ENCODE data around the gene ARID4B. TPM values are rescaled to one million over a fixed set of nuclear protein-coding genes. Genes with fewer than 3 reads are reported as not detected.

ARID4B gene
- total RNA-seq, 1 experiment from 2014 or later: 34.0 TPM

GRCh38 chr1:235277709-235278108, 50.3 kb downstream of the ARID4B start:
- H3K79me1 ChIP-seq (ENCODE audit: insufficient read depth, low read depth, low read length, poor library complexity, severe bottlenecking): peaks cover 4% of the 10 kb centered on the region
- H2BK12ac ChIP-seq (ENCODE audit: insufficient read length, low read depth, low read length): no peak overlapping the region
- H4K8ac ChIP-seq (replicated peaks; ENCODE audit: insufficient read length, low read depth, low read length): no peak overlapping the region
- no peak overlapping the region for H3K14ac ChIP-seq (ENCODE audit: insufficient read depth, low read length)
- Mint-ChIP-seq H3K27ac (peak overlapping the region in 1 of 3 experiments; percentile 22; a peak in 1 of 7 replicates), H3K4me1 (peaks cover 45 to 59% of the 10 kb centered on the region in 2 experiments), H3K36me3 (ENCODE audit: insufficient read depth in 1 of 3, low read depth in 3 of 3) (no peaks in the 10 kb centered on the region; a peak in 2 of 7 replicates), H3K27me3 (ENCODE audit: low read depth) (no peaks in the 10 kb centered on the region), H3K9me3 (no peaks in the 10 kb centered on the region), H3K4me3 (no peak overlapping the region)
- H3K4me1 ChIP-seq (ENCODE audit: insufficient read depth, low read length): peaks cover 2% of the 10 kb centered on the region; the same call in 1 of the 2 replicates
- H3K18ac ChIP-seq (ENCODE audit: insufficient read length, low read depth, low read length): no peak overlapping the region
- no peaks in the 10 kb centered on the region for H3K27me3 ChIP-seq (ENCODE audit: insufficient read depth, low read length)
- no peak for DNase-seq
- no peak overlapping the region for H2BK15ac ChIP-seq (ENCODE audit: low read depth, low read length)
- H3K23ac ChIP-seq (ENCODE audit: insufficient read length, low read depth, low read length): no peak overlapping the region
- no peaks in the 10 kb centered on the region for H3K9me3 ChIP-seq (ENCODE audit: control insufficient read depth, low read depth, low read length)
- no peak overlapping the region for H3K9ac ChIP-seq (ENCODE audit: extremely low read depth, insufficient read length, low read length)
- H3K4ac ChIP-seq (ENCODE audit: low read depth, low read length): no peak overlapping the region
- H3K4me2 ChIP-seq (ENCODE audit: insufficient read depth, insufficient read length, low read length): no peak overlapping the region
- H2BK20ac ChIP-seq (ENCODE audit: low read depth, low read length, poor library complexity, severe bottlenecking): no peak overlapping the region
- TF ChIP-seq CTCF (conservative IDR thresholded peaks at IDR 0.05): no peak
- H2BK5ac ChIP-seq (ENCODE audit: insufficient read length, low read length): no peak overlapping the region
- peaks cover 31% of the 10 kb centered on the region; the same call in 1 of the 2 replicates for H3K79me2 ChIP-seq (ENCODE audit: insufficient read depth, low read length)
- H3T11ph ChIP-seq (ENCODE audit: low read length): no peak overlapping the region
- no peak overlapping the region for H3K56ac ChIP-seq (ENCODE audit: insufficient read length, low read depth, low read length)
- no peak overlapping the region for H4K5ac ChIP-seq (ENCODE audit: insufficient read length, low read depth, low read length)
- no peak overlapping the region for H3K27ac ChIP-seq (ENCODE audit: insufficient read length, low read depth, low read length)
- H2BK120ac ChIP-seq (ENCODE audit: low read depth, low read length, poor library complexity, severe bottlenecking): no peak overlapping the region
- H3K23me2 ChIP-seq (ENCODE audit: insufficient read length, low read depth, low read length, poor library complexity, severe bottlenecking): no peaks in the 10 kb centered on the region
- H2AFZ ChIP-seq (ENCODE audit: low read length): no peak overlapping the region
- no peak overlapping the region for H2AK5ac ChIP-seq (ENCODE audit: insufficient read length, low read length)
- no peak overlapping the region for H4K91ac ChIP-seq (ENCODE audit: insufficient read length, low read depth, low read length)
- no peaks in the 10 kb centered on the region for H4K20me1 ChIP-seq (ENCODE audit: control insufficient read depth, insufficient read depth, insufficient read length)

All from H9 (cell line).